Tibial artery (tissue), 4 donors: Measurements from ENCODE around the gene RBM33.

Experiments used
- DNase-seq, 2 donors: peaks; one replicate each; pipeline ENCODE4 v3.0.0-alpha.2; 2019
- H3K27ac ChIP-seq, 2 donors: fragments of 200-600 bp; sonication (generic) in 1 of 2; 1 replicate in 1 of 2; 2 replicates in 1 of 2; pipeline ENCODE4 v1.5.1; 2018 to 2019; ENCODE audit warnings: mild to moderate bottlenecking in 1 of 2
- H3K27me3 ChIP-seq, 2 donors: fragments of 200-600 bp; sonication (generic) in 1 of 2; one replicate each; pipeline versions ENCODE4 v1.5.1 to v1.6.0; 2016 to 2019
- H3K36me3 ChIP-seq, 3 donors: fragments of 200-600 bp; sonication (generic) in 2 of 3; one replicate each; pipeline ENCODE4 v1.5.1; 2016 to 2019; ENCODE audit warnings: mild to moderate bottlenecking in 2 of 3
- H3K4me1 ChIP-seq, 4 donors: fragments of 200-600 bp; sonication (generic) in 2 of 4; 1 replicate in 3 of 4; 2 replicates in 1 of 4; pipeline ENCODE4 v1.5.1; 2016 to 2019
- H3K4me3 ChIP-seq, 2 donors: fragments of 200-600 bp; sonication (generic) in 1 of 2; 1 replicate in 1 of 2; 2 replicates in 1 of 2; pipeline ENCODE4 v1.5.1; 2018 to 2019; ENCODE audit warnings: mild to moderate bottlenecking in 2 of 2
- H3K9me3 ChIP-seq, 3 donors: fragments of 200-600 bp; sonication (generic) in 1 of 3; one replicate each; pipeline ENCODE4 v1.5.1; 2016 to 2019
- intact Hi-C: fragments of 100-400 bp; cut with DNase I; formaldehyde crosslinking; loops from one replicate; pipeline ENCODE4 v1.15.0; 2023; ENCODE audit warnings: low total_unique reads
- TF ChIP-seq, protein P1 (sequence below), 2 experiments: fragments of 200-600 bp in 1 of 2; fragments of 450-650 bp in 1 of 2; IDR thresholded peaks; one replicate each; pipeline ENCODE4 v1.5.1; 2017 to 2019; ENCODE audit warnings: antibody characterized with exemption in 2 of 2, mild to moderate bottlenecking in 1 of 2, moderate library complexity in 1 of 2

RBM33 gene

DNA sequence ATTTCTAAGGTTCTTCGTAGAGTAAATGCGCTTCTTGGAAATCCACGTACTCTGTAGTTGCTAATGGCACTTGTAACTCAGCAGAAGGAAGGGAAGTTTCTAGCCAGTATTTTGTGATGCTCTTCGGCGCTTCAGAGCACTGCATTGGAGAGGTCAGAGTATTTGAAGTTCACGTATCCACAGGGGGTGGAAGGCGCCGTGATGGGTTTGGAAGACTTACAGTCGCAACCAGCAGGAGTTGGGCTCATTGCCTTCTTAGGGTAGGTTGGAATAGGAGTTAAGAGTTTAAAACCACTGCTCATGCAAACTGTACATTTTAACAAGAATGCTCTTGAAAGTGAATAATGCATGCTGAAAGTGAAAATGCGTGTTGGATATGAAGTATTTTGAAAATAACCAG is 118.7 kb downstream of the RBM33 start:
- no peak overlapping the region for H3K4me3 ChIP-seq
- intact Hi-C loops = no loop called here
- H3K27ac ChIP-seq = no peak overlapping the region
- TF ChIP-seq, protein P1, sequence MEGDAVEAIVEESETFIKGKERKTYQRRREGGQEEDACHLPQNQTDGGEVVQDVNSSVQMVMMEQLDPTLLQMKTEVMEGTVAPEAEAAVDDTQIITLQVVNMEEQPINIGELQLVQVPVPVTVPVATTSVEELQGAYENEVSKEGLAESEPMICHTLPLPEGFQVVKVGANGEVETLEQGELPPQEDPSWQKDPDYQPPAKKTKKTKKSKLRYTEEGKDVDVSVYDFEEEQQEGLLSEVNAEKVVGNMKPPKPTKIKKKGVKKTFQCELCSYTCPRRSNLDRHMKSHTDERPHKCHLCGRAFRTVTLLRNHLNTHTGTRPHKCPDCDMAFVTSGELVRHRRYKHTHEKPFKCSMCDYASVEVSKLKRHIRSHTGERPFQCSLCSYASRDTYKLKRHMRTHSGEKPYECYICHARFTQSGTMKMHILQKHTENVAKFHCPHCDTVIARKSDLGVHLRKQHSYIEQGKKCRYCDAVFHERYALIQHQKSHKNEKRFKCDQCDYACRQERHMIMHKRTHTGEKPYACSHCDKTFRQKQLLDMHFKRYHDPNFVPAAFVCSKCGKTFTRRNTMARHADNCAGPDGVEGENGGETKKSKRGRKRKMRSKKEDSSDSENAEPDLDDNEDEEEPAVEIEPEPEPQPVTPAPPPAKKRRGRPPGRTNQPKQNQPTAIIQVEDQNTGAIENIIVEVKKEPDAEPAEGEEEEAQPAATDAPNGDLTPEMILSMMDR (IDR thresholded peaks at IDR 0.05) = no peak
- no peaks in the 10 kb centered on the region for H3K9me3 ChIP-seq
- H3K36me3 ChIP-seq = peaks cover 37 to 61% (median 41%) of the 10 kb centered on the region in 3 donors
- H3K4me1 ChIP-seq = peaks cover 0 to 3% (median 0%) of the 10 kb centered on the region in 4 donors
- H3K27me3 ChIP-seq = no peaks in the 10 kb centered on the region
- DNase-seq = no peak

DNA sequence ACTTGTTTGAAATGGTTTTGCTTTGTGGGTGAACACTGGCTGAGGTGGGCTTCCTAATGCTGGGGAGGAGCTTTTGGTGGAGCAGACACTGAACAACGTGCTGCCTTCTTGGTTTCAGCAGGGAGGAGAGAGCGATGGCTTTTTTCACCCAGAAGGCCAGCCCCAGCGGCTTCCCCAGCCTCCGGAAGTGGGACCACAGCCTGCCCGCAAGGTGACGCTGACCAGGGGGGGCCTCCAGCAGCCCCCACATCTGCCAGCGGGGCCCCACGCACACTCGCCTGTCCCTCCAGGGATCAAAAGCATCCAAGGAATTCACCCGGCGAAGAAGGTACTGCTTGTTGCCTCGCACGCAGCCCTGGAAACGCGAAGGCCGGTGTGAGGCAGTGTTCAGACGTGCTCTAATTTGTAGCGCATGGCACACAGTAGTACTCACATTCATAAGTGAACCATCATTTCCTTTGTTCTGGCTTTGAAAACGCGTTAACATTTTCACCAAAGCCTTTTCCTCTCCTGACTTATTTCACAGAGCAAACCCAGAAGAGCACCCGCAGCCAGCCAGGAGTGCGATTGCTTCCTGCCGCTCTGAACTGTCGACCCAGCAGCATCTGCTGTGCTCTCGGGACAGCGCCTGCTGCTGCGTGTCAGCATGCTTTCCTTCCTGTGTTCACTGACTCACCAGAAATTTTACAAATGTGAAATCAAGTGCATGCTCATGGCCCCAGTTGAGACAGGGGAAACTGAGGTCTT is 119.4 kb downstream of the RBM33 start:
- DNase-seq = no peak
- H3K27ac ChIP-seq = no peak overlapping the region
- TF ChIP-seq, protein P1 (IDR thresholded peaks at IDR 0.05) = no peak
- peaks cover 39 to 63% (median 43%) of the 10 kb centered on the region in 3 donors for H3K36me3 ChIP-seq
- no peak overlapping the region for H3K4me3 ChIP-seq
- no peaks in the 10 kb centered on the region for H3K9me3 ChIP-seq
- intact Hi-C loops = no loop called here
- H3K27me3 ChIP-seq = no peaks in the 10 kb centered on the region
- H3K4me1 ChIP-seq = peaks cover 0 to 3% (median 0%) of the 10 kb centered on the region in 4 donors

DNA sequence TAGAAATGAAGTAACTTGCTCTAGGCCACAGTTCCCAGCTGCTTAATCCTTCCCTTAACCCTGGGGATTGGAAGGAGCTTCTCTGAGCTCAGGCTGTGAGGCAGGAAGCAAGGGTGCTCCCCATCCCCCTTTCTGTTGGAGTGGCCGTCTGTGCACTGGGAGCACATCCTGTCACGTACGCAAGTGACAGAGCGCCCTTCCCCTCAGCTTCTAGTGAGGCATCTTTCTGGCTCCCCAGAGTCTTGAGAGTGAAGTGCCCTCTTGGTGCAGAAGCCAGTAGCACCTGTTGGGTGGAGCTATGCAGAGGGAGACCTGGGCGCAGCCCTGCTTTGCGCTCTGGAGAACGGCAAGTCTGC is 120.0 kb downstream of the RBM33 start:
- Histone ChIP-seq H3K27me3 (no peaks in the 10 kb centered on the region), H3K9me3 (no peaks in the 10 kb centered on the region), H3K4me1 (peaks cover 0 to 3% (median 0%) of the 10 kb centered on the region in 4 donors), H3K36me3 (peaks cover 45 to 66% (median 49%) of the 10 kb centered on the region in 3 donors), H3K27ac (no peak overlapping the region), H3K4me3 (no peak overlapping the region)
- TF ChIP-seq, protein P1 (IDR thresholded peaks at IDR 0.05) = no peak
- no peak for DNase-seq
- intact Hi-C loops = no loop called here

DNA sequence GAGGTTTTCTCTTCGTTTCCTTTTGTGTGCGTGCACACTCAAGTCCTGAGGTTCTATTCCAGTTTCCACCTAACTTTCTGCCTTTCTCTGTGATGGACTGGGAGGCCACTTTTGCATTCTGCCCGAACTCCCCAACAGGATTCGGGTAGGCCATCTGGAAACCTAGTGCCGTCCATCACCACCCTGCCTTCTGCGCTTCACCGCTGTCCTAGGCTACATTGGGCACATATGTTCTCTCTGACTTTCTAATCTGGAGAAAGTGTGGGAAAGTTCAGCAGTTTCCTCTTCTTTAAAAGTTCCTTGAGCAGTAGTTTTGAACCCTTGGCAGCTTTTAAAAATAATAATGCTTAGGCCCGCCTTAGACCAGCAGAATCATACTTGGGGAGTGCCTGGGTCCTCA is 121.0 kb downstream of the RBM33 start:
- Histone ChIP-seq H3K4me1 (peaks cover 0 to 3% (median 0%) of the 10 kb centered on the region in 4 donors), H3K27ac (no peak overlapping the region), H3K36me3 (peaks cover 55 to 70% (median 59%) of the 10 kb centered on the region in 3 donors), H3K27me3 (no peaks in the 10 kb centered on the region), H3K4me3 (no peak overlapping the region), H3K9me3 (no peaks in the 10 kb centered on the region)
- no peak for DNase-seq
- intact Hi-C loops = loop anchor here (5.0 kb wide), 1 partner anchor 173 kb away; no protein-coding TSS in a partner anchor
- TF ChIP-seq, protein P1 (IDR thresholded peaks at IDR 0.05) = no peak

DNA sequence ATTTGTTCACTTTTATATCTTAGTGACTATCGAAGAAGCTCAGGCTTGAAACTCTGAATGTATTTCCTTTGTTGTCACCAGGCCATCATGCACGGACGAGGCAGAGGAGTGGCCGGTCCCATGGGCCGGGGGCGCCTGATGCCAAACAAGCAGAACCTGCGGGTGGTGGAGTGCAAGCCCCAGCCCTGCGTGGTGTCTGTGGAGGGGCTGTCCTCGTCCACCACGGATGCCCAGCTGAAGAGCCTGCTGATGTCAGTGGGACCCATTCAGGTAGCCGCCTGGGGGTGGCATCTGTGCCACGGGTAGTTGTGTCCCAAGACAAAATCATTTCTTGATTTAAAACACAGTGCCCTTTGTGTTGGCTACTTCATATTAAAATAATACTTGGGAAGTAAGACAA is 121.9 kb downstream of the RBM33 start:
- no peaks in the 10 kb centered on the region for H3K27me3 ChIP-seq
- intact Hi-C loops = loop anchor here (5.0 kb wide), 1 partner anchor 174 kb away; no protein-coding TSS in a partner anchor
- TF ChIP-seq, protein P1 (IDR thresholded peaks at IDR 0.05) = no peak
- DNase-seq = no peak
- H3K27ac ChIP-seq = no peak overlapping the region
- no peaks in the 10 kb centered on the region for H3K4me1 ChIP-seq
- peaks cover 55 to 76% (median 67%) of the 10 kb centered on the region in 3 donors for H3K36me3 ChIP-seq
- H3K4me3 ChIP-seq = no peak overlapping the region
- H3K9me3 ChIP-seq = no peaks in the 10 kb centered on the region
